Endothelial cell of umbilical vein (primary cell): ENCODE results near the gene DSCAML1. TPM values are rescaled to one million over a fixed set of nuclear protein-coding genes. Genes with fewer than 3 reads are reported as not detected.

Experiments
- BruUV-seq: library from RNA; stranded (reverse); fragments of 400-500 nt; replicated peaks from 2 replicates; lab custom pipeline; 2021; lab: Mats Ljungman, UMichigan
- CTCF ChIA-PET: fragments of 300-600, 350-600 bp; sonication (Branson Sonifier 250); formaldehyde crosslinking; loops from one replicate; lab custom pipeline; 2021; ENCODE audit warnings: antibody characterized with exemption, inconsistent platforms; lab: Charles Lee
- POLR2A ChIA-PET: fragments of 300-600, 350-600 bp; sonication (Branson Sonifier 250); formaldehyde crosslinking; loops from one replicate; lab custom pipeline; 2021; ENCODE audit warnings: antibody characterized with exemption, inconsistent platforms; lab: Charles Lee
- DNase-seq: peaks from one replicate; pipeline ENCODE4 v3.0.0-alpha.2; 2011; ENCODE audit warnings: low read depth, low spot score
- FAIRE-seq: peaks from 2 replicates; lab custom pipeline; 2011; peaks lifted over from hg19 to GRCh38; lab: Jason Lieb, UNC
- H2AFZ ChIP-seq: 2 replicates; pipeline ENCODE4 v1.6.0; 2012; ENCODE audit warnings: low read depth, low read length, control low read depth, inconsistent platforms
- H3K27ac ChIP-seq: 2 replicates; pipeline ENCODE4 v1.5.1; 2011; ENCODE audit warnings: low read depth, mild to moderate bottlenecking, control low read depth, low read length, moderate library complexity; ENCODE audit not compliant: insufficient read depth
- H3K27me3 ChIP-seq, 2 experiments: 2 replicates each; pipeline versions ENCODE4 v1.6.0 to v1.6.1; 2011; ENCODE audit warnings: low read length in 2 of 2, mixed read lengths in 1 of 2; ENCODE audit not compliant: control insufficient read depth in 2 of 2, insufficient read depth in 2 of 2
- H3K36me3 ChIP-seq, 2 experiments: 2 replicates in 1 of 2; 3 replicates in 1 of 2; pipeline ENCODE4 v1.5.1; 2011; ENCODE audit warnings: low read length in 2 of 2, mild to moderate bottlenecking in 1 of 2, moderate library complexity in 1 of 2; ENCODE audit not compliant: control insufficient read depth in 2 of 2, insufficient read depth in 2 of 2; ENCODE audit errors: extremely low read depth in 1 of 2
- H3K4me1 ChIP-seq: 3 replicates; pipeline ENCODE4 v1.5.1; 2011; ENCODE audit warnings: mild to moderate bottlenecking, low read length; ENCODE audit not compliant: control insufficient read depth, insufficient read depth; ENCODE audit errors: extremely low read depth
- H3K4me2 ChIP-seq: 2 replicates; pipeline ENCODE4 v1.6.1; 2011; ENCODE audit warnings: low read length, control low read depth, mixed read lengths; ENCODE audit not compliant: insufficient read depth
- H3K4me3 ChIP-seq, 3 experiments: fragments of 200-600 bp in 1 of 3; sonication (generic), shearing (Covaris generic) in 1 of 3; replicated peaks in 1 of 3; 2 replicates each; pipeline ENCODE4 v1.5.1; 2011 to 2016; ENCODE audit warnings: control low read depth in 3 of 3, low read length in 3 of 3, mild to moderate bottlenecking in 2 of 3, inconsistent platforms in 1 of 3, low read depth in 1 of 3, moderate library complexity in 1 of 3; ENCODE audit not compliant: insufficient read depth in 1 of 3
- H3K79me2 ChIP-seq: 2 replicates; pipeline ENCODE4 v1.6.0; 2012; ENCODE audit warnings: low read length, inconsistent platforms; ENCODE audit not compliant: control insufficient read depth, insufficient read depth
- H3K9ac ChIP-seq: replicated peaks from 2 replicates; pipeline ENCODE3; 2011; ENCODE audit warnings: low read length, control low read depth; ENCODE audit not compliant: insufficient read depth; ENCODE audit errors: extremely low read depth
- H3K9me1 ChIP-seq: replicated peaks from 3 replicates; pipeline ENCODE4 v1.6.0; 2011; ENCODE audit warnings: mild to moderate bottlenecking, low read length; ENCODE audit not compliant: control insufficient read depth, insufficient read depth; ENCODE audit errors: extremely low read depth
- H3K9me3 ChIP-seq: replicated peaks from 2 replicates; pipeline ENCODE4 v1.5.1; 2012; ENCODE audit warnings: low read length, inconsistent platforms; ENCODE audit not compliant: control insufficient read depth, insufficient read depth
- H4K20me1 ChIP-seq: replicated peaks from 2 replicates; pipeline ENCODE3; 2011; ENCODE audit warnings: mild to moderate bottlenecking, low read length; ENCODE audit not compliant: control insufficient read depth, insufficient read depth; ENCODE audit errors: extremely low read depth
- CTCF ChIP-seq, 2 donors: IDR thresholded peaks; 1 replicate in 1 of 2; 2 replicates in 1 of 2; pipeline ENCODE4 v1.5.1; 2011; ENCODE audit warnings: low read length in 2 of 2, mild to moderate bottlenecking in 2 of 2, moderate library complexity in 2 of 2, control low read depth in 1 of 2, inconsistent platforms in 1 of 2, low read depth in 1 of 2; ENCODE audit not compliant: insufficient read depth in 1 of 2; ENCODE audit errors: extremely low read depth in 1 of 2
- EZH2 ChIP-seq: IDR thresholded peaks from 2 replicates; pipeline ENCODE4 v1.6.1; 2012; ENCODE audit warnings: borderline replicate concordance, low read depth, mild to moderate bottlenecking, moderate library complexity, low read length, inconsistent platforms; ENCODE audit not compliant: severe bottlenecking
- FOS ChIP-seq: IDR thresholded peaks from 2 replicates; pipeline ENCODE4 v1.6.1; 2011; ENCODE audit warnings: mild to moderate bottlenecking, low read length, moderate library complexity, borderline replicate concordance; ENCODE audit not compliant: insufficient read depth
- GATA2 ChIP-seq: IDR thresholded peaks from 2 replicates; pipeline ENCODE4 v1.7.0; 2011; ENCODE audit warnings: low read depth, mild to moderate bottlenecking, moderate library complexity, mixed read lengths, low read length; ENCODE audit not compliant: insufficient read length, insufficient read depth
- JUN ChIP-seq: IDR thresholded peaks from 2 replicates; pipeline ENCODE4 v1.6.1; 2011; ENCODE audit warnings: borderline replicate concordance, low read depth; ENCODE audit not compliant: insufficient read length, insufficient read depth
- MAX ChIP-seq: IDR thresholded peaks from 2 replicates; pipeline ENCODE4 v1.6.1; 2011; ENCODE audit not compliant: insufficient read depth, insufficient read length
- MYC ChIP-seq: IDR thresholded peaks from one replicate; pipeline ENCODE4 v1.6.1; 2011; ENCODE audit warnings: mild to moderate bottlenecking, low read depth, low read length
- POLR2A ChIP-seq: IDR thresholded peaks from 2 replicates; pipeline ENCODE4 v1.6.1; 2012; ENCODE audit warnings: low read depth, mild to moderate bottlenecking, control low read depth, low read length
- POLR2AphosphoS5 ChIP-seq: IDR thresholded peaks from 2 replicates; pipeline ENCODE4 v1.6.1; 2012; ENCODE audit warnings: low read depth, mild to moderate bottlenecking, control low read depth, low read length, moderate library complexity; ENCODE audit not compliant: insufficient read depth
- dilution Hi-C: fragments of 300-500 bp; cut with MboI; formaldehyde crosslinking; loops from one replicate; pipeline ENCODE4 v1.15.0; 2019; ENCODE audit warnings: low sequenced_read_pairs; ENCODE audit not compliant: extremely low pct_ligation_motif_present
- intact Hi-C: fragments of 100-400 bp; cut with micrococcal nuclease; formaldehyde crosslinking; loops from one replicate; pipeline ENCODE4 v1.10.0; 2022
- polyA plus RNA-seq, 4 experiments: library from polyadenylated mRNA; depleted of rRNA in 3 of 4; stranded (reverse) in 3 of 4; unstranded in 1 of 4; fragments of >200 nt; gene quantifications; 2 replicates each; pipeline versions ENCODE4 v1.2.1 to v1.2.3, GENCODE V29; 2011 to 2012; ENCODE audit warnings: missing spikeins in 1 of 4
- total RNA-seq: library from RNA; stranded (reverse); gene quantifications from 2 replicates; pipeline ENCODE4 v1.2.3, GENCODE V29; 2021

The DSCAML1 gene
- total and polyA plus RNA-seq, 2 donors (not counting 3 experiments of a cell fraction or from before 2014, with no cell fraction given) = not detected

- peak; percentile 68 for TF ChIP-seq FOS
- TF ChIP-seq POLR2A = no peak
- TF ChIP-seq JUN = peak; percentile 51
- TF ChIP-seq POLR2AphosphoS5 = no peak
- no peak for TF ChIP-seq EZH2
- TF ChIP-seq CTCF (IDR thresholded peaks at IDR 0.05; ENCODE audit: extremely low read depth in 1 of 2, insufficient read depth in 1 of 2, low read depth in 1 of 2, low read length in 2 of 2) = no peak
- no peak for TF ChIP-seq GATA2
- TF ChIP-seq MYC = no peak
- no peak for TF ChIP-seq MAX
- H3K9me3 ChIP-seq = no peaks in the 10 kb centered on the region
- peak overlapping the region; percentile 44 for H2AFZ ChIP-seq
- DNase-seq = peak; percentile 73
- peak overlapping the region; percentile 65 for H3K27ac ChIP-seq
- dilution Hi-C loops (no loop called here), intact Hi-C loops (loop anchor here (10.0 kb wide), 1 partner anchor 583 kb away; the partner anchor contains the start of genes PCSK7 and RNF214)
- FAIRE-seq = no peak
- no peaks in the 10 kb centered on the region for H4K20me1 ChIP-seq
- no TSS peak for BruUV-seq
- H3K27me3 ChIP-seq = peaks cover 0 to 1% of the 10 kb centered on the region in 2 experiments
- H3K4me3 ChIP-seq = no peak overlapping the region
- H3K9me1 ChIP-seq = no peaks in the 10 kb centered on the region
- peaks cover 19% of the 10 kb centered on the region for H3K4me1 ChIP-seq
- POLR2A ChIA-PET = interaction anchor here (1.6 kb wide), 1 partner anchor 129 kb away, joined by 4 read pairs; no protein-coding TSS in a partner anchor
- H3K36me3 ChIP-seq = no peaks in the 10 kb centered on the region
- no peaks in the 10 kb centered on the region for H3K79me2 ChIP-seq
- no peak overlapping the region for H3K9ac ChIP-seq
- H3K4me2 ChIP-seq = no peak overlapping the region
- CTCF ChIA-PET = interaction anchor here (0.7 to 12.2 kb wide), 46 partner anchors 9 to 587 kb away, joined by 3 to 520 read pairs (median 4); partner anchors contain the start of genes IL10RA, PCSK7 and TMPRSS13
Observed at GRCh38 chr11:117818041-117818873, 21.2 kb upstream of the DSCAML1 start.
